HG03108 (cell line): Measurements from ENCODE around the gene IPO13.
A peak's percentile ranks its signal among the peaks of the same experiment; 100 is the strongest.

Experiments
- ATAC-seq: cut with Tn5 transposase; IDR thresholded peaks from one replicate; pipeline ENCODE4 v1.9.1; 2021; ENCODE audit warnings: moderate library complexity; ENCODE audit not compliant: unreplicated experiment

Gene IPO13

DNA sequence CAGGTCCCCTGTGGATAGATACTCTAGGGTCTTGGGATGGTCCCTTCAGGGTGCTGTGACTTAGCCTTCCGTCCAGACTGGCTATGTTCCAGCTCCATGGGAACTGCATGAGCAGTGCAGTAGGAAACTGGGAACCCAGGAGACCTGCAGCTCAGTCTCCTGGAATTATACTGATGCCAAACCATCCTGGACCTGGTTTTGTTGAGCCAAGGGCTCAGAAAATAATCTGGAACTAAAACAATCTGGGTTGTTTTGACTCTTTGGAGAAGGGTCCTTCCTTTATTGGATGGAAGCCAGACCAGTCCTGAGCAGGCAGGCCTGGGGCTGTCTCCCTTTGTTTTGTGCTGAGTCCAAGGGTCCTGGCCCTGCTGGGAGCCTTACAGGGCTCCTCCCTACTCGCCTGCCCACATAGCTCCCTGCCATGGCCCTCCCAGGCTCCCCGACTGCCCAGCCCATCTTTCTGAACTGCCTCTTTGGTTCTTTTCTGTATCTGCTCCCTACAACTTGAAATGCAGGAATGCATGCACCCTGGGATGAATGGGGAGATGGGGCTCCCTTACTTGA, 1.2 kb downstream of the IPO13 start:
- ATAC-seq: no peak

DNA sequence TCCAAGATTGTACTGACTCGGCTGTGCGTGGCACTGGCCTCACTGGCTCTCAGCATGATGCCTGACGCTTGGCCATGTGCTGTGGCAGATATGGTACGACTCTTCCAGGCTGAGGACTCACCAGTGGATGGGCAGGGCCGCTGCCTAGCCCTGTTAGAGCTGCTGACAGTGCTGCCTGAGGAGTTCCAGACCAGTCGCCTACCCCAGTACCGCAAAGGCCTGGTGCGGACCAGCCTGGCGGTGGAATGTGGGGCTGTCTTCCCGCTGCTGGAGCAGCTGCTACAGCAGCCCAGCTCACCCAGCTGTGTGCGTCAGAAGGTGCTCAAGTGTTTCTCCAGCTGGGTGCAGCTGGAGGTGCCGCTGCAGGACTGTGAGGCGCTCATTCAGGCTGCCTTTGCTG, 2.9 kb downstream of the IPO13 start:
- ATAC-seq: no peak

DNA sequence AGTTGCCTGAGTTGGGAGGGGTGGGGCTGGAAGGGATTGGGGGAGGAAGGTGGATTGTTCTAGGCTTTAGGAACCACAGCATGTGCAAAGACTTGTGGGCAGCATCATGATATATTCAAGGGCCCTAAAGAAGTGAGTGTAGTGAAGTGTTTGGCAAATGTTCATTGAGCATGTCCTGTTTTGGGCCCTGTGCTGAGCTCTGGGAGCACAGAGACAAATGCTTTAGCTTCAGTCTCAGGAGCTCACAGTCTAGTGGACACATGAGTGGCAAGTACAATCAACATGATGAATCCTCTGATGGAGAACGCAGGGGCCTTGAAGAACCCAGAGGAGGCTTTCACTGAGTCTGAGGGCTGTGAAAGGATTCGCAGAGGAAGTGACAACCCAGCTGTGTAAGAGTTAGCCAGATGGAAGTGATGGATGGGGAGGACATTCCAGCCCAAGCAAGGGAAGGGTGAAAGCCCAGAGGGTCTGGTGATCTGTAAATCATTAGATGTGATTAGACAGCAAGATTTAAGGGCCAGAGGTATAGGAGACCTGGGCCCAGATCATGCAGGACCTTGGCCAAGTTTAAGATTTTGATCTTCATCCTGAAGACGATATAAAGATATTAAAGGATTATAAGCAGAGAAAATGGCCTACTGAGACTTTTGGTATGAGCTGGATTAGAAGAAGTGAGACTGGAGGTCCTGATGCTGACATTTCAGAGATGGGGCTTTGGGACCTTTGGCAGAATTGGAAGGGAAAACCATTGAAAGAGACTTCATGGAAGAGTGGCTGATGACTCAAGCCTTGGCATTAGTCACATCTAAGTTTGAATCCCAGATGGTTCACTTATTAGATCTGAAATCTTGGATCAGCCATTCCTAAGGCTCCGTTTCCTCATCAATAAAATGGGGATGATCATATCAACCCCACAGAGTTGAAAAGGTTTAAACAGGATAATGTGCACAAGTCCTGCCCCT, 4.6 kb downstream of the IPO13 start:
- no peak for ATAC-seq

DNA sequence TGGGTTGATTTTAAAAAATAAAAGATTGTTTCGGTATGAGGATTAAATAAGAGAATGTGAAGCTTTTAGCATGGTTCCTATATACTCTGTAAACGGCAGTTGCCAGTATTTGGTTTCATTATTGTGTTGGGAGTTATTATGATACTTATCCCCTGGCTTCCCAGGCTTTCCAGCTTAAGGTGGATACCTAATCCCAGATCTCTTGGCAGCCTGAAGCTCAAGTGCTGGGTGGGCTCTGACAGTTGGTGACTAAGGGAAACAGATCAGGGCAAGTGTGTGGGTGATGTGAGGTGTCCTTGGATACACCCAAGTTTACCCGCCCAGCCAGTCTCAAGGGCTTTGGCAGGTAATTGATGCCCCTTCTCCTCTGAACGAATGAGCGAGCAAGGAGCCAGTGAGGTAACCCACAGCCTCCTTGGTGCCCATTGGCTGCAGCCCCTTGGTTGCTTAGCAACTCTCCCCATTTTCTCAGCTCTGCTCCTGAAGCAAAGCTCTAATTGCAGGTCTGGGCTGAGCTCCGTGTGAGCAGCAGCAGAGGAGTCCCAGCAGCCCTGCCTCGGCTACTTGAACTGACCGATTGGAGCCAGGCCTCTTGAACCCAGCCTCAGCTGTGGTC, 6.1 kb downstream of the IPO13 start:
- ATAC-seq: no peak

DNA sequence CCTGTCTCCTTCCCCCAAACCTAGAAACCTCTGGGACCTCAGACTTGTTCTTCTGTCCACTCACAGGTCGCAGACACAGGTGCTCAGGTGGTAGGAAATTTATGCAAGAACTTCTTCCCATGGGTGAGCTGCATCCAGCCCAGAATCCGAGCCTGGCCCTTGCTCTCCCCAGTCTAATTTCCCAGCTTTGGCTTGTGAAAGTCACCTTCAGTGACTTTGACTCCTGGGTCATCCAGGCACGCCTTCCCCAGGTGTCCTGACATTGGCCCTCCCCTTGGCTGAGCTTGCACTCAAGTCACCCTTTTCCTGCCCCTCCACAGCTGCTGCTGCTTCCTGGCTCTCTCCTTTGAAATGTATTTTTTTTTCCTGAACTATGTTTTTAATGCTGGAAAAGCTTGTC, 6.6 kb downstream of the IPO13 start:
- no peak for ATAC-seq

DNA sequence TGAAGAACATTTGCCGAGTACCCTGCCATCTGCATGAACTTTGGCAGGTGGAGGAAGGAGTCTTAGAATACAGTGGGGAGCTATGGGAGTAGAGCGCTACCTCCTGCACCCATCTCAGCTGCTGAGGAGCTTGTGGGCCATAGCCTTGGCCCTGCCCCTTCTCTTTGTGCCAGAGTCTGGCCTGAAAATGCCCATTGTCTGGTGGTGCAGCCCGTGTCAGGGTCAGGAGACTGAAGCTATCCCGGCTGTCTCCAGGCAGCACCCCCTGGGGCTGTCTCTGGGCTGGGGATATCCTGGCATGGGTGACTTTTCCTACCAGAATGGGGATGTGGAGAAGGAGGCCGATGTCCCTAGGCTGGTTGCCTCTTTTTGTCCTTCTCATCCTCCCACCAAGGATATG, 7.3 kb downstream of the IPO13 start:
- ATAC-seq: no peak

DNA sequence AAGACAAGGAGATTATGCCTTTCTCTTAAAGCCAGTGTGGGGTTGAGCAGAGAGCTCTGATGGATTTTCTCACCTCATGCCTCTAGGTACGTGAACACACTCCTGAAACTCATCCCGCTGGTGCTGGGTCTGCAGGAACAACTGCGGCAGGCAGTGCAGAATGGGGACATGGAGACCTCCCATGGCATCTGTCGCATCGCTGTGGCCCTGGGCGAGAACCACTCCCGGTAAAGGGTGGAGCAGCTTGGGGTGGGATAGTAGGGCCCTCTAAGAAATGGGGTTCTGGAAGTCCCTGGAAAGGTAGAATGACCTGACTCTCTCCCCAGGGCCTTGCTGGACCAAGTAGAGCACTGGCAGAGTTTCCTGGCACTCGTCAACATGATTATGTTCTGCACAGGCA, 9.5 kb downstream of the IPO13 start:
- ATAC-seq: no peak

DNA sequence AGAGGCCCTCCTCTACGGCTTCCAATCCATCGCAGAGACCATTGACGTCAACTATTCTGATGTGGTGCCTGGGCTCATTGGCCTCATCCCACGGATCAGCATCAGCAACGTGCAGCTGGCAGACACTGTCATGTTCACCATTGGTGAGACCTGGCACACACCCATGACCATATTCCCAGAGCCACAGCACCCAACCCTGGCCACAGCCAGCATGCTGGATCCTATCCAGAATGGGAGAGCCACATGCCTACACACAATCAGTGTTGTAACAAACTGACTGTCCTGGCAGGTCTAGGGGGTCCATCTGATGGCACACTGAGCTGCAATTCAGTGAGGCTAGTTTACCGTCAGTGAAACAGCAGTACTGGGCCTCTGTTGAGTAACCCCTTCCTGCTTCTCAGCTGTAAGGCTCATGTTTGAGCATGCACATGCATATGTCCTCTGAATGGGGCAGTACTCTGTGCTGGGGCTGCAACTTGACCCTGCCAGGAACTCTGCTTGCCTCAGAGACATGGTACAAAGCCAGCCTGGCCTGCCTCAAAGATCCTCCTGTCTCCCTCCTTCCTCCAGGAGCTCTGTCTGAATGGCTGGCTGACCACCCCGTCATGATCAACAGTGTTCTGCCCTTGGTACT, 10.8 kb downstream of the IPO13 start:
- no peak for ATAC-seq

- ATAC-seq: no peak
Measured at GRCh38 chr1:43958351-43959255, 11.9 kb downstream of the IPO13 start.

DNA sequence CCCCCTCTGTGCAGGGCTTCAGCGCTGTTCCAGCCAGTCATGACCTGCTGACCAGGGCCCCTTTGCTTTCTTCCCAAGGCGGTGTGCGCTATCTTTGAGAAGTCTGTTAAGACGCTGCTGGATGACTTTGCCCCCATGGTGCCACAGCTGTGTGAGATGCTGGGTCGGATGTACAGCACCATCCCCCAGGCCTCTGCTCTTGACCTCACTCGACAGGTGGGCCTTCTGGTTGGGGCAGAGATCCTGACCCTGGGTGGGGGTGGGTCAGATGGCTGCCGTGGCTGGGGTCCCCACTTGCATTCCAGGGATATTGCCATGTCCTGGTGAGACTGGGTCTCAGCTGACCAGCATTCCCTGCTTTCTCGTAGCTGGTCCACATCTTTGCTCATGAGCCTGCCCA, 14.0 kb downstream of the IPO13 start:
- ATAC-seq: no peak

DNA sequence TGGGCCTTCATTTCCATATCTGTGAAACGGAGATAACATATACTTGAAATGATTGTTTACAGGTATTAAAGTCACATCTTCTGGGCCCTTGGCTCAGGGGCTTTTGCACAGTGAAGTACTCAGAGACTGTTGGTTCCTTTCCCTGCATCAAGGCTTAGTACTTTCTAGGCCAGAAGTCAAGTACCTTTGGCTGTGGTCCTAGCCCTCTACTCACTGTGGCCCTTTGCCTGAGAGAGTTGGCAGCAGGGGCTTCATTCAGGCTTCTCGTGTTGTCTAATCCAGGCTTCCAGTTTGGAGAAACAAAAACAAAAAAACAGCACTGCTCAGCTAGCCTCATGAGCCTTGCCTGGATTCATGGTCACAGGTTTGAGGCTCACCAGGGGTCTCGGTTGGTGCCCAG, 14.9 kb downstream of the IPO13 start:
- ATAC-seq: no peak

DNA sequence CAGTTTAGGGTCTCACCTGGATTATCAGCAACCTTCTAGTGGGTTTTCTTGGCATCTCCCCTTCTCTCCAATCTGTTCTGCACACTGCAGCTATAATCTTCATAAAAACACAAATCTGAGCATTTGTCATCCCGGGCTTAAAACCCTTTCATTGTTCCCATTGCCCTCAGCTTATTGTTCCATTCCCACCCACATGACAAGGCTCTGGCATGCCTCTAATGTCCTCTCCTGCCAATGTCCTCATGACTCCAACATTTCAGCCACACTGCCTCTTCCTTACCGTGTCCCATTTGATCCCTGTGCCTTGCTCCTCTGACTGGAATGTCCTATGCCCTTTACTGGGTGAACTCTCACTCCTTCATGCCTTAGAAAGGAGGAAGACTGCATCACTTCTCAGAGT, 15.6 kb downstream of the IPO13 start:
- ATAC-seq: no peak

DNA sequence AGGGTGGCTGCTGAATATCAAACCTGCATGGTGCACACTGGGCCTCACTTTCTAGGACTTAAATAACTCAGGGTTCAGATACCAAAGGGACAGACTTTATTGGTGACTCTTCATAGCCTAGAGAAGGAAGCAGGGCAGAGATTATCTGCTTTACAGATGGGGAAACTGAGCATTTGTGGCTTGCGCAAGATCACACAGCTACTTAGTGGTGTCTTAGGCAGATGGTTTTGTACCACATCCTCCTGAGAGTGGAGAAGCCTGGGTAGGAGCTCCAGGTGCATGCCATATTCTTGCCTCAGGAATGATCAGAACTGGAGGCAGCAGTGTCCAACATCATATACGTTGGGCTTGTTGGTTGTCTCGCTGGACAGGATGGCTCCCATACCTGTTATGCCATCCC, 16.3 kb downstream of the IPO13 start:
- ATAC-seq: no peak

GRCh38 chr1:43963890-43964289, 17.1 kb downstream of the IPO13 start:
- no peak for ATAC-seq

DNA sequence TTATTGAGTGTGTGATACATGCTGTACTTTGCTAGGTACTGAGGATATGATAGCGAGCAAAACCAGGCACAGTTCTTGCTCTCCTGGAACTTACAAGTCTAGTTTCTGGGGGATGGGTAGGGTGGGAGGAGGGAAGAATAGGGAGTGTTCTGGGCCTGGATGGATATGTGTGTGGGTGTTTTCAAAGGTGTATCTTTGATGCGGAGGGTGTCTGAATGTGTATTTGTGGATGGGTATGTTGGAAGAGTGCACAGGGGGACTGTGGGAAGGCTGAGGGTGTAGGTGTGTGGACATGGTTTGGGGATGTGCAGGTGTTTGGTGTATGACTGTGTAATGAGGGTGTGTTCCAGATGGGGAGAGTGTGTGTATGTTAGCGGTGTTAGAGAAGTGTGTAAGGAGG, 18.6 kb downstream of the IPO13 start:
- no peak for ATAC-seq

GRCh38 chr1:43968348-43968948, 21.7 kb downstream of the IPO13 start:
- no peak for ATAC-seq

GRCh38 chr1:43969416-43969745, 22.6 kb downstream of the IPO13 start:
- ATAC-seq: no peak

GRCh38 chr1:43969746-43970466, 23.2 kb downstream of the IPO13 start, which contains the start of gene DPH2:
Gene DPH2, plus strand, starts transcription at chr1:43970010. Its CDS starts 166 bp downstream, at chr1:43970176.
- peak; percentile 81 for ATAC-seq

- no peak for ATAC-seq
Measured at GRCh38 chr1:43970502-43970901, 23.8 kb downstream of the IPO13 start.

DNA sequence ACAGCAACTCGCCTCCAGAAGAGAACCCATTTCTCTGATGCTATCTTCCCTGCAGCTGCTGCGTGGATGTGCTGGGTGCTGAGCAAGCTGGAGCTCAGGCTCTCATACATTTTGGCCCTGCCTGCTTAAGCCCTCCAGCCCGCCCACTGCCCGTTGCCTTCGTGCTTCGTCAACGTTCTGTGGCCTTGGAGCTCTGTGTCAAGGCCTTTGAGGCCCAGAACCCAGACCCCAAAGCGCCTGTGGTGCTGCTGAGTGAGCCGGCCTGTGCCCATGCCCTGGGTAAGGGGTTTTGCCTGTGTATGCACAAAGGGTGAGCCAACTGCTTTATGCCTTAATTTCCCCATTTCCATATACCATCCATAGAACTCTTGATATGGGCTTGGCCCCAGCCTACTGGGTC, 24.2 kb downstream of the IPO13 start:
- ATAC-seq: no peak
